GM12801 (cell line): ENCODE measurements around the gene KCNK3.

Experiments
- TF ChIP-seq, protein P1 (sequence below): IDR thresholded peaks from one replicate; pipeline ENCODE4 v1.5.1; 2011; ENCODE audit warnings: control low read depth; ENCODE audit not compliant: insufficient read length; ENCODE audit errors: extremely low read depth

Gene KCNK3

GRCh38 chr2:26758790-26759321, 66.3 kb downstream of the KCNK3 start:
- TF ChIP-seq, protein P1, sequence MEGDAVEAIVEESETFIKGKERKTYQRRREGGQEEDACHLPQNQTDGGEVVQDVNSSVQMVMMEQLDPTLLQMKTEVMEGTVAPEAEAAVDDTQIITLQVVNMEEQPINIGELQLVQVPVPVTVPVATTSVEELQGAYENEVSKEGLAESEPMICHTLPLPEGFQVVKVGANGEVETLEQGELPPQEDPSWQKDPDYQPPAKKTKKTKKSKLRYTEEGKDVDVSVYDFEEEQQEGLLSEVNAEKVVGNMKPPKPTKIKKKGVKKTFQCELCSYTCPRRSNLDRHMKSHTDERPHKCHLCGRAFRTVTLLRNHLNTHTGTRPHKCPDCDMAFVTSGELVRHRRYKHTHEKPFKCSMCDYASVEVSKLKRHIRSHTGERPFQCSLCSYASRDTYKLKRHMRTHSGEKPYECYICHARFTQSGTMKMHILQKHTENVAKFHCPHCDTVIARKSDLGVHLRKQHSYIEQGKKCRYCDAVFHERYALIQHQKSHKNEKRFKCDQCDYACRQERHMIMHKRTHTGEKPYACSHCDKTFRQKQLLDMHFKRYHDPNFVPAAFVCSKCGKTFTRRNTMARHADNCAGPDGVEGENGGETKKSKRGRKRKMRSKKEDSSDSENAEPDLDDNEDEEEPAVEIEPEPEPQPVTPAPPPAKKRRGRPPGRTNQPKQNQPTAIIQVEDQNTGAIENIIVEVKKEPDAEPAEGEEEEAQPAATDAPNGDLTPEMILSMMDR: no peak

DNA sequence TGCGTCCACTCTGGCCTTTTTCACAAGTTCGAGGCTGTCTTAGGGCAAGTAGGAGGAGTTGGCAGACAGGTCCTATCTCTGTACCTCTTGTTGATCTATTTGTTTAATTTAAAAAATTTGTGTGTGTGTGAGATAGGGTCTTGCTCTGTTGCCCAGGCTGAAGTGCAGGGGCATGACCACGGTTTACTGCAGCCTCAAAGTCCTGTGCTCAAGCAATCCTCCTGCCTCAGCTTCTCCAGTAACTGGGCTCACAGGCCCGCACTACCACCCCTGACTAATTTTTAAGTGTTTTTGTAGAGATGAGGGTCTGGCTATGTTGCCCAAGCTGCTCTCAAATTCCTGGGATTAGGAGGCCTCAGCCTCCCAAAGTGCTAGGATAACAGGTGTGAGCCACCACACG, 67.3 kb downstream of the KCNK3 start:
- TF ChIP-seq, protein P1: no peak

GRCh38 chr2:26763019-26763418, 70.5 kb downstream of the KCNK3 start:
- TF ChIP-seq, protein P1: no peak

GRCh38 chr2:26764078-26764887, 71.8 kb downstream of the KCNK3 start, which contains the start of gene SLC35F6:
SLC35F6 (plus strand) TSS chr2:26764284; CDS start chr2:26764350, 66 bp downstream.
- TF ChIP-seq, protein P1: no peak

GRCh38 chr2:26764906-26765305, 72.4 kb downstream of the KCNK3 start:
- TF ChIP-seq, protein P1: no peak

DNA sequence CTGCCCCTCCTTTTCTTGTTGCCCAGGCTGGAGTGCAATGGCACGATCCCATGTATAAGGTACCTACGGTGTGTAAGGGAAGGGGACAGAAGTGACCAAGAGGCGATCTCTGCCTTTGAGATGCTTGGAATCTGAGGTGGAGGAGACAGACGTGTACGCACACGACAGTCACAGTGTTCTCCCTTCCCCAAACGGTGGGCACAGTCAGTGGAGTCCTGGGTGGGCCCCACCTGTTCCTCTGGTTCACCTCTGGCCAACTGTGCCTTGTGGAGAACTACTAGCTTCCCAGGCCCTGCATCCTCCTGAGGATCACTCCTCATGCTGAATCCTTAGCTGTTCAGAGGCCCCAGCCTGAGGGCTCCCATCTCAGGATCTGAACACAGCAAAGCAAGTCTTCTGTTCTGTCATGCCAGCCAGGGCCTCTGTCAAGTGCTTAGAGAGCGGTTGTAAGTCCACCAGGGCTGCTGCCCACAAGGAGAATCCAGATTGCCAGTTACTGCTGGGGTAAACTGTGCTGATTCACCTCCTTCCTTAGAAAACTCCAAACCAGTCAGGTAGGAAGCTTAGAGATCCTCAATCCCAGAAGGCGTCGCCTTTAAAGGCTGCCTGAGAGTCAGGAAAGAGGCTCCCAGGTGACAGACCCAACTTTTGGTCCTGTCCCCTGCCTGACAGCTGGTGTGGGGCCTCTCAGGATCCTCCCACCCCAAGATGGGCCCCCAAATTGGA, 73.1 kb downstream of the KCNK3 start:
- TF ChIP-seq, protein P1: no peak

GRCh38 chr2:26767129-26767528, 74.6 kb downstream of the KCNK3 start:
- TF ChIP-seq, protein P1: no peak
